HG03469 (cell line): ENCODE data around the gene INO80D.

ENCODE experiments used
- ATAC-seq: cut with Tn5 transposase; IDR thresholded peaks from one replicate; pipeline ENCODE4 v1.9.1; 2021; ENCODE audit warnings: mild to moderate bottlenecking, moderate library complexity, moderate number of reproducible peaks; ENCODE audit not compliant: unreplicated experiment

The INO80D gene

GRCh38 chr2:205947621-205948495, 138.1 kb downstream of the INO80D start:
- peak; percentile 72 for ATAC-seq

- no peak for ATAC-seq
These were observed 139.7 kb downstream of the INO80D start for GRCh38 chr2:205946226-205946625.
